HAP-1 (cell line): ENCODE data around the gene FANCI.

ENCODE experiments used
- DNase-seq, 2 experiments: peaks; one replicate each; pipeline ENCODE4 v3.0.0-alpha.2; 2016 to 2020; ENCODE audit warnings: low spot score in 2 of 2
- H3K27me3 ChIP-seq: fragments of 250-450 bp; sonication (Bioruptor Pico); 2 replicates; pipeline ENCODE4 v1.5.1; 2020; ENCODE audit warnings: low read depth, mild to moderate bottlenecking, moderate library complexity
- H3K36me3 ChIP-seq: fragments of 250-450 bp; sonication (Bioruptor Pico); replicated peaks from 2 replicates; pipeline ENCODE4 v1.5.1; 2020; ENCODE audit warnings: mild to moderate bottlenecking
- H3K4me1 ChIP-seq: fragments of 250-450 bp; sonication (Bioruptor Pico); 2 replicates; pipeline ENCODE4 v1.5.1; 2020; ENCODE audit warnings: mild to moderate bottlenecking
- H3K4me3 ChIP-seq: fragments of 250-450 bp; sonication (Bioruptor Pico); 2 replicates; pipeline ENCODE4 v1.5.1; 2020; ENCODE audit warnings: mild to moderate bottlenecking, moderate library complexity
- H3K9me3 ChIP-seq: fragments of 250-450 bp; sonication (Bioruptor Pico); 2 replicates; pipeline ENCODE4 v1.5.1; 2020; ENCODE audit warnings: mild to moderate bottlenecking, moderate library complexity
- in situ Hi-C: fragments of 300-500 bp; cut with MboI; formaldehyde crosslinking; loops from 3 replicates; pipeline ENCODE4 v1.14.3; 2020; ENCODE audit warnings: low sequenced_read_pairs, inconsistent platforms, mixed read lengths

The FANCI gene

GRCh38 chr15:89358435-89358754 is 114.6 kb downstream of the FANCI start:
- Histone ChIP-seq H3K4me1 (no peaks in the 10 kb centered on the region; the same call in 1 of the 2 replicates), H3K27me3 (peaks cover 75% of the 10 kb centered on the region), H3K36me3 (no peaks in the 10 kb centered on the region), H3K9me3 (no peaks in the 10 kb centered on the region), H3K4me3 (peak overlapping the region; percentile 32)
- DNase-seq, result no peak
- in situ Hi-C loops, result loop anchor here (5.0 kb wide), 1 partner anchor 114 kb away; no protein-coding TSS in a partner anchor

- no peaks in the 10 kb centered on the region; the same call in 1 of the 2 replicates for H3K4me1 ChIP-seq
- peak; percentile 56 to 82 for DNase-seq
- no peaks in the 10 kb centered on the region for H3K36me3 ChIP-seq
- in situ Hi-C loops, result loop anchor here (5.0 kb wide), 1 partner anchor 113 kb away; no protein-coding TSS in a partner anchor
- peaks cover 77% of the 10 kb centered on the region for H3K27me3 ChIP-seq
- no peaks in the 10 kb centered on the region for H3K9me3 ChIP-seq
- H3K4me3 ChIP-seq, result peak overlapping the region; percentile 32
Measured at GRCh38 chr15:89358755-89359439, 115.1 kb downstream of the FANCI start.

GRCh38 chr15:89359471-89360293 is 115.9 kb downstream of the FANCI start:
- no peak for DNase-seq
- no peaks in the 10 kb centered on the region for H3K9me3 ChIP-seq
- H3K27me3 ChIP-seq, result peaks cover 82% of the 10 kb centered on the region
- H3K4me3 ChIP-seq, result no peak overlapping the region
- no peaks in the 10 kb centered on the region; the same call in 1 of the 2 replicates for H3K4me1 ChIP-seq
- in situ Hi-C loops, result loop anchor here (5.0 kb wide), 2 partner anchors 68 to 113 kb away; no protein-coding TSS in a partner anchor
- H3K36me3 ChIP-seq, result no peaks in the 10 kb centered on the region

GRCh38 chr15:89360294-89360971 is 116.7 kb downstream of the FANCI start:
- H3K36me3 ChIP-seq, result no peaks in the 10 kb centered on the region
- no peaks in the 10 kb centered on the region; the same call in 1 of the 2 replicates for H3K4me1 ChIP-seq
- in situ Hi-C loops, result loop anchor here (5.0 kb wide), 1 partner anchor 67 kb away; no protein-coding TSS in a partner anchor
- peaks cover 84% of the 10 kb centered on the region for H3K27me3 ChIP-seq
- H3K9me3 ChIP-seq, result no peaks in the 10 kb centered on the region
- no peak for DNase-seq
- no peak overlapping the region for H3K4me3 ChIP-seq

GRCh38 chr15:89361451-89362202 is 117.8 kb downstream of the FANCI start:
- no peaks in the 10 kb centered on the region; the same call in 1 of the 2 replicates for H3K4me1 ChIP-seq
- no peaks in the 10 kb centered on the region for H3K36me3 ChIP-seq
- in situ Hi-C loops, result loop anchor here (5.0 kb wide), 1 partner anchor 66 kb away; no protein-coding TSS in a partner anchor
- H3K4me3 ChIP-seq, result no peak overlapping the region
- DNase-seq, result peak; percentile 49 to 84
- H3K27me3 ChIP-seq, result peaks cover 82% of the 10 kb centered on the region
- H3K9me3 ChIP-seq, result no peaks in the 10 kb centered on the region

GRCh38 chr15:89362203-89363101 is 118.7 kb downstream of the FANCI start:
- in situ Hi-C loops, result loop anchor here (5.0 kb wide), 1 partner anchor 65 kb away; no protein-coding TSS in a partner anchor
- no peaks in the 10 kb centered on the region for H3K9me3 ChIP-seq
- peaks cover 89% of the 10 kb centered on the region for H3K27me3 ChIP-seq
- DNase-seq, result no peak
- no peak overlapping the region for H3K4me3 ChIP-seq
- H3K36me3 ChIP-seq, result no peaks in the 10 kb centered on the region
- H3K4me1 ChIP-seq, result peaks cover 4% of the 10 kb centered on the region

GRCh38 chr15:89363133-89363532 is 119.4 kb downstream of the FANCI start:
- in situ Hi-C loops, result loop anchor here (5.0 kb wide), 1 partner anchor 64 kb away; no protein-coding TSS in a partner anchor
- no peaks in the 10 kb centered on the region for H3K9me3 ChIP-seq
- H3K4me3 ChIP-seq, result no peak overlapping the region
- peaks cover 7% of the 10 kb centered on the region for H3K4me1 ChIP-seq
- H3K36me3 ChIP-seq, result no peaks in the 10 kb centered on the region
- no peak for DNase-seq
- H3K27me3 ChIP-seq, result peaks cover 91% of the 10 kb centered on the region

- H3K27me3 ChIP-seq, result peaks cover 90% of the 10 kb centered on the region
- no peak for DNase-seq
- no peaks in the 10 kb centered on the region for H3K9me3 ChIP-seq
- peaks cover 7% of the 10 kb centered on the region for H3K4me1 ChIP-seq
- in situ Hi-C loops, result loop anchor here (5.0 kb wide), 1 partner anchor 64 kb away; no protein-coding TSS in a partner anchor
- no peaks in the 10 kb centered on the region for H3K36me3 ChIP-seq
- no peak overlapping the region for H3K4me3 ChIP-seq
Measured at GRCh38 chr15:89363770-89364169, 120.0 kb downstream of the FANCI start.

- peaks cover 89% of the 10 kb centered on the region for H3K27me3 ChIP-seq
- H3K4me3 ChIP-seq, result no peak overlapping the region
- DNase-seq, result no peak
Measured at GRCh38 chr15:89364341-89364740, 120.6 kb downstream of the FANCI start.

GRCh38 chr15:89364741-89365450 is 121.1 kb downstream of the FANCI start:
- H3K27me3 ChIP-seq, result peaks cover 83% of the 10 kb centered on the region
- in situ Hi-C loops, result loop anchor here (5.0 kb wide), 1 partner anchor 62 kb away; no protein-coding TSS in a partner anchor
- no peaks in the 10 kb centered on the region for H3K9me3 ChIP-seq
- no peaks in the 10 kb centered on the region for H3K36me3 ChIP-seq
- H3K4me1 ChIP-seq, result peaks cover 7% of the 10 kb centered on the region; the same call in 1 of the 2 replicates
- DNase-seq, result no peak
- no peak overlapping the region for H3K4me3 ChIP-seq

More at GRCh38 chr15:89364341-89364740, 120.6 kb downstream of the FANCI start:
- H3K4me1 ChIP-seq, result peaks cover 7% of the 10 kb centered on the region; the same call in 1 of the 2 replicates
- no peaks in the 10 kb centered on the region for H3K9me3 ChIP-seq
- in situ Hi-C loops, result loop anchor here (5.0 kb wide), 1 partner anchor 63 kb away; no protein-coding TSS in a partner anchor
- H3K36me3 ChIP-seq, result no peaks in the 10 kb centered on the region

GRCh38 chr15:89365462-89366065 is 121.8 kb downstream of the FANCI start:
- Histone ChIP-seq H3K9me3 (no peaks in the 10 kb centered on the region), H3K4me1 (peaks cover 7% of the 10 kb centered on the region; the same call in 1 of the 2 replicates), H3K4me3 (no peak overlapping the region), H3K36me3 (no peaks in the 10 kb centered on the region), H3K27me3 (peaks cover 76% of the 10 kb centered on the region)
- DNase-seq, result no peak
- in situ Hi-C loops, result no loop called here
